Tibial nerve (tissue), 4 donors: ENCODE measurements around the gene SNRNP25.

ENCODE experiments used
- CTCF ChIP-seq, 5 experiments: fragments of 200-600 bp in 3 of 5; fragments of 450-650 bp in 2 of 5; sonication (generic) in 3 of 5; IDR thresholded peaks; one replicate each; pipeline ENCODE4 v1.5.1; 2016 to 2019; ENCODE audit warnings: antibody characterized with exemption in 5 of 5, mild to moderate bottlenecking in 3 of 5, moderate library complexity in 2 of 5
- EP300 ChIP-seq, 2 donors: sonication (generic); formaldehyde crosslinking; IDR thresholded peaks; one replicate each; pipeline ENCODE4 v1.6.1; 2017; ENCODE audit warnings: antibody characterized with exemption in 2 of 2, mild to moderate bottlenecking in 1 of 2

GRCh38 chr16:36336-36984 is 17.2 kb upstream of the SNRNP25 start:
- TF ChIP-seq CTCF (IDR thresholded peaks at IDR 0.05) (no peak), EP300 (IDR thresholded peaks at IDR 0.05) (no peak)
